ENCODE data around the gene N4BP2L1.

DNA sequence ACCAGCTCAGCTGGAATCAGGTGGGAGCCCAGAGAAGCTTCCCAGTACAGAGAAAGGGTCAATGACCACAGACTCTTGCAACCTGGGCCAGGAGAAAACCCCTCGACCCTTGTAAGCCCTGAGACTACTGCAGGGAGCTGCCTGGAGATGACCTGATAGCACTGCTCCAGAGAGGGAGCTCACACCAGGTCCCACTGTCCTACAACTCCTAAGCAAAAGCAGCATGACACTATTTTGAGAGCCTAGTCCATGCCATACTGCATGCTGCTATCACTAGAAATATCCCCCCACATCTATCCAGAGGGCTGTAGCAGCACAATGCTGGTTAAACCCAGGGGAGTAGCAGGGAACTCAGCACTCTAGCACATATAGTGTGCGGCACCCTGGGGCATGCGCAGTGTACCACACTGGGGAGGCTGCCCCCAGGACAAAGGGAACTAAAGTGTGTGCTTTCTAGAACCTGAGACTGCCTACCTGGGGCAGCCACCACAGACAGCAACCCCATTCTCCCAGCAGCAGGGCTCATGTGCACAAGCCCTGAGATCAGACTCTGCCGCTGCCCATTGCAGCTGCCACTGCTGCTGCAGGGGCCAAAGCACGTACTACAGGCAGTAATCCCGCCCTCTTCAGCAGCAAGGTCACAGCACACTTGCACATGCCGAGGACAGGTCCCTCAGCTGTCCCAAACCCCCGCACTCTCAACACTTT lies 27.1 kb upstream of the N4BP2L1 start:
- TF ChIP-seq, protein P1, sequence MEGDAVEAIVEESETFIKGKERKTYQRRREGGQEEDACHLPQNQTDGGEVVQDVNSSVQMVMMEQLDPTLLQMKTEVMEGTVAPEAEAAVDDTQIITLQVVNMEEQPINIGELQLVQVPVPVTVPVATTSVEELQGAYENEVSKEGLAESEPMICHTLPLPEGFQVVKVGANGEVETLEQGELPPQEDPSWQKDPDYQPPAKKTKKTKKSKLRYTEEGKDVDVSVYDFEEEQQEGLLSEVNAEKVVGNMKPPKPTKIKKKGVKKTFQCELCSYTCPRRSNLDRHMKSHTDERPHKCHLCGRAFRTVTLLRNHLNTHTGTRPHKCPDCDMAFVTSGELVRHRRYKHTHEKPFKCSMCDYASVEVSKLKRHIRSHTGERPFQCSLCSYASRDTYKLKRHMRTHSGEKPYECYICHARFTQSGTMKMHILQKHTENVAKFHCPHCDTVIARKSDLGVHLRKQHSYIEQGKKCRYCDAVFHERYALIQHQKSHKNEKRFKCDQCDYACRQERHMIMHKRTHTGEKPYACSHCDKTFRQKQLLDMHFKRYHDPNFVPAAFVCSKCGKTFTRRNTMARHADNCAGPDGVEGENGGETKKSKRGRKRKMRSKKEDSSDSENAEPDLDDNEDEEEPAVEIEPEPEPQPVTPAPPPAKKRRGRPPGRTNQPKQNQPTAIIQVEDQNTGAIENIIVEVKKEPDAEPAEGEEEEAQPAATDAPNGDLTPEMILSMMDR (conservative IDR thresholded peaks at IDR 0.05) = no peak
- no peak for TF ChIP-seq ZFX (IDR thresholded peaks at IDR 0.05)
